CD14-positive monocyte (primary cell): Measurements from ENCODE around the gene HBM. TPM values are rescaled to one million over a fixed set of nuclear protein-coding genes. Genes with fewer than 3 reads are reported as not detected.

ENCODE experiments used
- DNase-seq, 3 donors: peaks; one replicate each; pipeline ENCODE4 v3.0.0-alpha.2; 2011 to 2022
- H2AFZ ChIP-seq: 2 replicates; pipeline ENCODE4 v1.6.0; 2012; ENCODE audit warnings: mild to moderate bottlenecking, low read depth, low read length, inconsistent platforms; ENCODE audit not compliant: insufficient read depth, poor library complexity, severe bottlenecking
- H3K27ac ChIP-seq, 2 donors: 1 replicate in 1 of 2; 2 replicates in 1 of 2; pipeline ENCODE4 v1.5.1; 2012 to 2013; ENCODE audit warnings: low read length in 2 of 2, control low read depth in 1 of 2, inconsistent platforms in 1 of 2, low read depth in 1 of 2, mild to moderate bottlenecking in 1 of 2
- H3K27me3 ChIP-seq, 2 donors: one replicate each; pipeline versions ENCODE4 v1.6.0 to v1.6.1; 2011 to 2013; ENCODE audit warnings: low read length in 2 of 2; ENCODE audit not compliant: control insufficient read depth in 2 of 2, insufficient read depth in 2 of 2
- H3K36me3 ChIP-seq, 2 donors: replicated peaks in 1 of 2; 1 replicate in 1 of 2; 2 replicates in 1 of 2; pipeline versions ENCODE4 v1.5.1 to v1.6.1; 2012 to 2013; ENCODE audit warnings: low read length in 2 of 2, control low read depth in 1 of 2, inconsistent platforms in 1 of 2, mild to moderate bottlenecking in 1 of 2; ENCODE audit not compliant: insufficient read depth in 2 of 2, control insufficient read depth in 1 of 2
- H3K4me1 ChIP-seq, 2 donors: 1 replicate in 1 of 2; 2 replicates in 1 of 2; pipeline versions ENCODE4 v1.5.1 to v1.6.1; 2012 to 2013; ENCODE audit warnings: low read length in 2 of 2, control low read depth in 1 of 2, inconsistent platforms in 1 of 2, mild to moderate bottlenecking in 1 of 2, moderate library complexity in 1 of 2; ENCODE audit not compliant: insufficient read depth in 2 of 2, control insufficient read depth in 1 of 2
- H3K4me2 ChIP-seq: replicated peaks from 2 replicates; pipeline ENCODE3; 2012; ENCODE audit warnings: low read length, moderate library complexity, mild to moderate bottlenecking; ENCODE audit not compliant: poor library complexity, severe bottlenecking; ENCODE audit errors: extremely low read depth
- H3K4me3 ChIP-seq, 3 experiments: fragments of 200-600 bp in 1 of 3; sonication (generic) in 1 of 3; replicated peaks in 1 of 3; 1 replicate in 2 of 3; 2 replicates in 1 of 3; pipeline ENCODE4 v1.5.1; 2011 to 2013; ENCODE audit warnings: low read length in 3 of 3, mild to moderate bottlenecking in 3 of 3, control low read depth in 2 of 3, low read depth in 2 of 3, inconsistent platforms in 1 of 3, moderate library complexity in 1 of 3
- H3K79me2 ChIP-seq: 2 replicates; pipeline ENCODE4 v1.6.0; 2012; ENCODE audit warnings: mild to moderate bottlenecking, control low read depth, inconsistent platforms, low read length, moderate library complexity; ENCODE audit not compliant: insufficient read depth
- H3K9ac ChIP-seq: 2 replicates; pipeline ENCODE4 v1.6.0; 2017; ENCODE audit warnings: low read length, mild to moderate bottlenecking; ENCODE audit not compliant: insufficient read depth, poor library complexity, severe bottlenecking
- H3K9me3 ChIP-seq, 2 donors: replicated peaks in 1 of 2; 1 replicate in 1 of 2; 2 replicates in 1 of 2; pipeline versions ENCODE4 v1.5.1 to v1.6.1; 2012 to 2013; ENCODE audit warnings: low read length in 2 of 2, control low read depth in 1 of 2; ENCODE audit not compliant: control insufficient read depth in 1 of 2, insufficient read depth in 1 of 2
- H4K20me1 ChIP-seq: 2 replicates; pipeline ENCODE4 v1.6.0; 2012; ENCODE audit warnings: mild to moderate bottlenecking, low read length, control low read depth, moderate library complexity; ENCODE audit not compliant: insufficient read depth
- H3K27ac Mint-ChIP-seq, 7 donors: one replicate each; pipeline ENCODE4 v1.8.0; 2020; ENCODE audit warnings: mild to moderate bottlenecking in 7 of 7, mixed read lengths in 7 of 7, moderate library complexity in 6 of 7, inconsistent platforms in 2 of 7
- H3K27me3 Mint-ChIP-seq, 3 donors: one replicate each; pipeline ENCODE4 v1.8.0; 2021 to 2022; ENCODE audit warnings: low read depth in 3 of 3, mild to moderate bottlenecking in 3 of 3, mixed read lengths in 3 of 3, moderate library complexity in 3 of 3, inconsistent platforms in 1 of 3
- H3K36me3 Mint-ChIP-seq, 2 donors: one replicate each; pipeline ENCODE4 v1.8.0; 2020; ENCODE audit warnings: mixed read lengths in 2 of 2, inconsistent platforms in 1 of 2, mild to moderate bottlenecking in 1 of 2
- H3K4me1 Mint-ChIP-seq: one replicate; pipeline ENCODE4 v1.8.0; 2020; ENCODE audit warnings: mild to moderate bottlenecking, mixed read lengths
- H3K4me3 Mint-ChIP-seq, 2 donors: one replicate each; pipeline ENCODE4 v1.8.0; 2020; ENCODE audit warnings: mild to moderate bottlenecking in 2 of 2, mixed read lengths in 2 of 2, moderate library complexity in 1 of 2
- H3K9me3 Mint-ChIP-seq, 7 donors: one replicate each; pipeline ENCODE4 v1.8.0; 2020 to 2022; ENCODE audit warnings: mixed read lengths in 7 of 7, mild to moderate bottlenecking in 6 of 7, moderate library complexity in 6 of 7, inconsistent platforms in 2 of 7
- WGBS: methylation state at CpG from one replicate; pipeline ENCODE4 v1.1.5; 2013; ENCODE audit warnings: missing lambda C conversion rate; ENCODE audit not compliant: insufficient coverage; 5-methylcytosine and 5-hydroxymethylcytosine counted together
- intact Hi-C, 2 donors: fragments of 100-400 bp; cut with micrococcal nuclease; formaldehyde crosslinking; loops; one replicate each; pipeline versions ENCODE4 v1.15.0 to v1.15.1; 2023
- polyA plus RNA-seq, 3 donors: library from polyadenylated mRNA; depleted of rRNA in 1 of 3; unstranded in 2 of 3; stranded (reverse) in 1 of 3; fragments of 300-500 nt in 2 of 3; fragments of >200 nt in 1 of 3; fragmentation: Illumina TruSeq in 2 of 3; gene quantifications; 1 replicate in 2 of 3; 2 replicates in 1 of 3; pipeline ENCODE4 v1.2.3, GENCODE V29; 2012 to 2021
- TF ChIP-seq, protein P1 (sequence below): fragments of 200-600 bp; IDR thresholded peaks from one replicate; pipeline ENCODE4 v1.8.0; 2022; ENCODE audit warnings: antibody characterized with exemption, mild to moderate bottlenecking

The HBM gene
- polyA plus RNA-seq, 3 donors = not detected

DNA sequence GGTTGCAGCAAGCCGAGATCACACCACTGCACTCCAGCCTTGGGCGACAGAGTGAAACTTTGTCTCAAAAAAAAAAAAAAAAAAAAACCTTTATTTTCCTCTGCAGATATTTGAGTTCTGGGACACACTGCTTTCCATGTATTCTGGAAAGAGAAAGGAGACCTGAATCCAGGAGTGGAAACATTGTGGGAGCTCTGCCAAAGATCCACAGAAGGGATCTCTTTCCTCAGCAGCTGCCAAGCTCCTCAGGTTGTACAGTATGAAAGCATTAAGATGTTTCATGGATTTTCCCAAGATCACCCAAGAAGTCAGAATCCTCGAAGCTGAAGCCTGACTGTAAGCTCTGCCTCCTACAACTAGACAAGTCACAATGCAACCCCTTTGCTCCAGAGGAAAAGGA, 40.8 kb upstream of the HBM start:
- Mint-ChIP-seq H3K36me3 (peaks cover 23 to 35% of the 10 kb centered on the region in 2 donors), H3K4me3 (no peak overlapping the region), H3K4me1 (no peaks in the 10 kb centered on the region), H3K27me3 (no peaks in the 10 kb centered on the region), H3K27ac (no peak overlapping the region), H3K9me3 (no peaks in the 10 kb centered on the region)
- no peak for DNase-seq
- no peaks in the 10 kb centered on the region for H4K20me1 ChIP-seq
- no peak overlapping the region for H3K4me2 ChIP-seq
- TF ChIP-seq, protein P1, sequence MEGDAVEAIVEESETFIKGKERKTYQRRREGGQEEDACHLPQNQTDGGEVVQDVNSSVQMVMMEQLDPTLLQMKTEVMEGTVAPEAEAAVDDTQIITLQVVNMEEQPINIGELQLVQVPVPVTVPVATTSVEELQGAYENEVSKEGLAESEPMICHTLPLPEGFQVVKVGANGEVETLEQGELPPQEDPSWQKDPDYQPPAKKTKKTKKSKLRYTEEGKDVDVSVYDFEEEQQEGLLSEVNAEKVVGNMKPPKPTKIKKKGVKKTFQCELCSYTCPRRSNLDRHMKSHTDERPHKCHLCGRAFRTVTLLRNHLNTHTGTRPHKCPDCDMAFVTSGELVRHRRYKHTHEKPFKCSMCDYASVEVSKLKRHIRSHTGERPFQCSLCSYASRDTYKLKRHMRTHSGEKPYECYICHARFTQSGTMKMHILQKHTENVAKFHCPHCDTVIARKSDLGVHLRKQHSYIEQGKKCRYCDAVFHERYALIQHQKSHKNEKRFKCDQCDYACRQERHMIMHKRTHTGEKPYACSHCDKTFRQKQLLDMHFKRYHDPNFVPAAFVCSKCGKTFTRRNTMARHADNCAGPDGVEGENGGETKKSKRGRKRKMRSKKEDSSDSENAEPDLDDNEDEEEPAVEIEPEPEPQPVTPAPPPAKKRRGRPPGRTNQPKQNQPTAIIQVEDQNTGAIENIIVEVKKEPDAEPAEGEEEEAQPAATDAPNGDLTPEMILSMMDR = no peak
- no CpG with 5 or more reads among the region's 3 CpGs for WGBS
- H3K79me2 ChIP-seq = no peaks in the 10 kb centered on the region
- no peak overlapping the region for H3K4me3 ChIP-seq
- H3K9ac ChIP-seq = no peak overlapping the region
- H3K9me3 ChIP-seq = no peaks in the 10 kb centered on the region
- H3K27me3 ChIP-seq = no peaks in the 10 kb centered on the region
- intact Hi-C loops = no loop called here
- no peaks in the 10 kb centered on the region for H3K4me1 ChIP-seq
- no peak overlapping the region for H2AFZ ChIP-seq
- H3K36me3 ChIP-seq = peaks cover 2 to 11% of the 10 kb centered on the region in 2 donors
- no peak overlapping the region for H3K27ac ChIP-seq

- H3K36me3 ChIP-seq = peaks cover 0 to 14% of the 10 kb centered on the region in 2 donors
- H3K4me1 ChIP-seq = no peaks in the 10 kb centered on the region
- Mint-ChIP-seq H3K4me3 (no peak overlapping the region), H3K27ac (no peak overlapping the region), H3K9me3 (no peaks in the 10 kb centered on the region), H3K27me3 (no peaks in the 10 kb centered on the region), H3K36me3 (peaks cover 13 to 23% of the 10 kb centered on the region in 2 donors), H3K4me1 (no peaks in the 10 kb centered on the region)
- H2AFZ ChIP-seq = no peak overlapping the region
- intact Hi-C loops = no loop called here
- H4K20me1 ChIP-seq = no peaks in the 10 kb centered on the region
- H3K4me3 ChIP-seq = no peak overlapping the region
- H3K9ac ChIP-seq = no peak overlapping the region
- no peaks in the 10 kb centered on the region for H3K9me3 ChIP-seq
- peaks cover 3% of the 10 kb centered on the region for H3K79me2 ChIP-seq
- H3K27ac ChIP-seq = no peak overlapping the region
- no peak for DNase-seq
- TF ChIP-seq, protein P1 = no peak
- H3K4me2 ChIP-seq = no peak overlapping the region
- H3K27me3 ChIP-seq = no peaks in the 10 kb centered on the region
- 100% methylated on average over 2 of the region's 2 CpGs for WGBS
These were observed 36.7 kb upstream of the HBM start for GRCh38 chr16:129075-129474.
